Erythroblast (primary cell): ENCODE data around the gene ZC3H6.

ENCODE experiments used
- GATA1 ChIP-seq: IDR thresholded peaks from 2 replicates; pipeline ENCODE4 v1.6.1; 2011; ENCODE audit warnings: low read depth, mild to moderate bottlenecking, control low read depth, low read length, moderate library complexity
- POLR2A ChIP-seq: IDR thresholded peaks from 2 replicates; pipeline ENCODE4 v1.6.1; 2011; ENCODE audit warnings: mild to moderate bottlenecking, low read length

DNA sequence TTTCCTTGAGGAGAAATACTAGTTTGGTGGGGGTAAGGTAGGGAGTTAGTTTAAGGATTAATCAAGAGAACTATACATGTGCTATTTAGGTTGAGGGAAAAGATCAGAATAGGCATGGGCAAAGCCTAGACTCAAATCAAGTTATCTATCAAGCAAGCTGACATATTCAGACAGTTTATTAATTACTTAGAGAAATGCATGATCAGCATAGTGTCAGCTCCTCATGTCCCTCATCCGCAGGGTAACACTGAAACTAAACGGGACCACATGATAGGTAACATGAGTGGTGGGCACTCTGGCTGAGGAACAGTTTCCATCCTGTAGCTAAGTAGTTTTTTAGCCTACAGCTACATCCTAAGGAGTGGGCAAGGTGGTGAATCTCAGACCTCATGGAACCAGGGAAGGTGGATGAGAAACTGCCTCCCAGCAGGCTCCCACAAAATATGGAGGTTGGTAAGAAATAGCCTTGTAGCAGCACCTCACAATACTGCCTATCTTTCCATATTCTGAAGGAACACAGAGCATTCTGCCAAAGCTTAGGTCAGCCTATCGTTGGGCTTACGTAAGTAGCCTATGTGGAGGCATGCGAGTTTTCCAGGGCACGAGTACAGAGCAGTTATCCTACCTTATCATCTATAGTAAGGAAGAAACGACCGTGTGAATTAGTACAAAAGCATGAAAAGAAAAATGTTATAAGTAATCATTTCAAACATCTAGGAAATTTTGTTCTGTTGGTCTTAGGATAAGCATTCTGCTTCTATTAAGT lies 18.4 kb downstream of the ZC3H6 start:
- TF ChIP-seq POLR2A (no peak), GATA1 (no peak)
